ENCODE results near the gene ARHGAP26. TPM values are rescaled to one million over a fixed set of nuclear protein-coding genes. Genes with fewer than 3 reads are reported as not detected.

Gene ARHGAP26
- total RNA-seq, 1 donor from 2014 or later: 20.1 TPM

DNA sequence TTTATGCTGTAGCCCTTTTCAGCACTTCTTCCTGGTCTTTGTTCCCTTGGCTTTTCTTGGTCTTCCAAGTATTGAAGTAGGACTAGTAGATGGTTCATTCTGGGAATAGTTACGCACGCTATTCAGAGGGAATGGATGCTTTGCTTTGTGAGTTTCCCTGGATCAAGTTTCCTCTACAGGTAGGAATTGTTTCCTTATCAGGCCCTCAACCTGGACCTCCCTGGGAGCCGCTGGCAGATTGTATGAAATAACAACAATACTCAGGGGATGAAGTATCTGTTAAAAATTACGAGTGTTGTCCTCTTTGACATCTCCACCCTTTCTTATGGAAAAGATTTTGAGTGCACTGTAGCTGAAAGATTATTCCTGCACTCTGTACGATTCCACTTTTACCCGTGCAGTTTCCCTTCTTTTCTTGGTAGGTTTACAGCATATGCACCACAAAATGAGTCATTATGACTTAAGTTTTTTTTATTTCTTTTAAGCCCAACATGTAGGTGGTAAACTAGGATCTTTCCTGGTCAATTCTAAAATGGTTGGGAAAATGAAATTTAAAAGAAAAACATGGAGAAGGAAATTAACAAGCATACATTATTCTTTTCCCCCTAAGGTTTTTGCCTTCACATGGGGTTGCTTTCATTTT, 57.9 kb downstream of the ARHGAP26 start:
- no peaks in the 10 kb centered on the region for H3K36me3 Mint-ChIP-seq (ENCODE audit: unreplicated experiment)
- H3K9me3 Mint-ChIP-seq (ENCODE audit: unreplicated experiment): peaks cover 2% of the 10 kb centered on the region
- no peak for DNase-seq
- no peaks in the 10 kb centered on the region for H3K27me3 Mint-ChIP-seq (ENCODE audit: unreplicated experiment)
- TF ChIP-seq, protein P1, sequence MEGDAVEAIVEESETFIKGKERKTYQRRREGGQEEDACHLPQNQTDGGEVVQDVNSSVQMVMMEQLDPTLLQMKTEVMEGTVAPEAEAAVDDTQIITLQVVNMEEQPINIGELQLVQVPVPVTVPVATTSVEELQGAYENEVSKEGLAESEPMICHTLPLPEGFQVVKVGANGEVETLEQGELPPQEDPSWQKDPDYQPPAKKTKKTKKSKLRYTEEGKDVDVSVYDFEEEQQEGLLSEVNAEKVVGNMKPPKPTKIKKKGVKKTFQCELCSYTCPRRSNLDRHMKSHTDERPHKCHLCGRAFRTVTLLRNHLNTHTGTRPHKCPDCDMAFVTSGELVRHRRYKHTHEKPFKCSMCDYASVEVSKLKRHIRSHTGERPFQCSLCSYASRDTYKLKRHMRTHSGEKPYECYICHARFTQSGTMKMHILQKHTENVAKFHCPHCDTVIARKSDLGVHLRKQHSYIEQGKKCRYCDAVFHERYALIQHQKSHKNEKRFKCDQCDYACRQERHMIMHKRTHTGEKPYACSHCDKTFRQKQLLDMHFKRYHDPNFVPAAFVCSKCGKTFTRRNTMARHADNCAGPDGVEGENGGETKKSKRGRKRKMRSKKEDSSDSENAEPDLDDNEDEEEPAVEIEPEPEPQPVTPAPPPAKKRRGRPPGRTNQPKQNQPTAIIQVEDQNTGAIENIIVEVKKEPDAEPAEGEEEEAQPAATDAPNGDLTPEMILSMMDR (IDR thresholded peaks at IDR 0.05; ENCODE audit: partially characterized antibody, unreplicated experiment): no peak
- H3K4me3 Mint-ChIP-seq (ENCODE audit: unreplicated experiment): no peak overlapping the region
- H3K4me1 Mint-ChIP-seq (ENCODE audit: low read depth, unreplicated experiment): peaks cover 5% of the 10 kb centered on the region
- H3K27ac Mint-ChIP-seq (ENCODE audit: unreplicated experiment): no peak overlapping the region

DNA sequence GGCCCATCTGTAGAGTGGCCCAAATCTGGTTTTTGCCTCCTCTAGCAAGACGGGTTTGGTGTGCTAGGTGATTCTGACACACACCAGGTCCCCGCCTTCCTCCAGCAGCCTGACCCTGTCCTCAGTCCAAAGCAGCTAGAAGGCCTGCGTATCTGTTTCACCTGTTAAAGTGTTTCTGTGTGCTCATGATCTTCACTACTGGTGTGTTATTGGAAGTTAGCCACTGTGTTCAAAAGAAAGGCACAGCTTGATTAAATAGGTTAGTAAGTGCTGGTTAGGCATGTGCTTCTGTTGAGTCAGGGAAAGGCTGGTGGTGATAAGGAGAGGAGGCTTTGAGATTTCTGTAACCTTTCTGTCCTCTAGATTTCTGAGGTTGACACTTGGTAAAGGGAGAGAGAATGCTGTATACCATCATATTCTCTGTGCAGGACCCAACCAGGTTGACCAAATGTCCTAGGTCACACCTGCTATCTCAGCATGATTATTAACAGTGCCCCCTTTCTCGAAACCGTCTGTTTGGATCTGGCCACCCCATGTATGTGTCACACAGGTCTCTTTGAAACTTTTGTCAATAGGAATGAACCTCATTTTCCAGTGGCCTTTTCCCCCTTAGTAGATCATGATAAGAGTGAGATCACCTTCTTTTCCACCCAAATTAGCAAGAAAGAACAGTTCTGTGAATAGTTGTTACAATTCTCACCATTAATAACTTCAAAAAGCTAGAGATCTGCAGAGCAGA, 58.8 kb downstream of the ARHGAP26 start:
- Mint-ChIP-seq H3K9me3 (ENCODE audit: unreplicated experiment) (peaks cover 2% of the 10 kb centered on the region), H3K4me3 (ENCODE audit: unreplicated experiment) (no peak overlapping the region), H3K4me1 (ENCODE audit: low read depth, unreplicated experiment) (peaks cover 2% of the 10 kb centered on the region), H3K36me3 (ENCODE audit: unreplicated experiment) (no peaks in the 10 kb centered on the region), H3K27ac (ENCODE audit: unreplicated experiment) (no peak overlapping the region), H3K27me3 (ENCODE audit: unreplicated experiment) (no peaks in the 10 kb centered on the region)
- DNase-seq: no peak
- TF ChIP-seq, protein P1 (IDR thresholded peaks at IDR 0.05; ENCODE audit: partially characterized antibody, unreplicated experiment): no peak

DNA sequence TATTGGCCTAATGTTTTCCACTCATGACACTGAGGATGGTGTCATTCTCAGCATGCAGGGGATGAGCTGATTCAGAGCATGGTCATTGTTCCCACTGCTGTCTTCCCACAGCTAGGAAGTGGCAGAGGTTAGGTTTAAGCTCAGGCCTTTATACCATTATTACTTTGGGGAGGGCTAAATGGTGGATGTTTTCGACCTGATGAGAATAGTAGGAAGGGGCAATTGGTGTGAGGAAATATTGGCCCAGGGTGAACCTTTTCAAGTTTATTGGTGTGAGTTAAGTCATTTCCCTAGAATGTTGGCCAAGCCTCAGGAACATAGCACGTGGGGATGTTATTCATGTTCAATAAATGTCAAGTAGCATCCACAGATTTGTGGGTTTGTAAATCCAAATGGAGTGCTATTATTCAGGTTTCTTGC, 59.6 kb downstream of the ARHGAP26 start:
- Mint-ChIP-seq H3K9me3 (ENCODE audit: unreplicated experiment) (peaks cover 2% of the 10 kb centered on the region), H3K36me3 (ENCODE audit: unreplicated experiment) (no peaks in the 10 kb centered on the region), H3K27ac (ENCODE audit: unreplicated experiment) (no peak overlapping the region), H3K27me3 (ENCODE audit: unreplicated experiment) (no peaks in the 10 kb centered on the region), H3K4me1 (ENCODE audit: low read depth, unreplicated experiment) (peaks cover 2% of the 10 kb centered on the region), H3K4me3 (ENCODE audit: unreplicated experiment) (no peak overlapping the region)
- TF ChIP-seq, protein P1 (IDR thresholded peaks at IDR 0.05; ENCODE audit: partially characterized antibody, unreplicated experiment): no peak
- no peak for DNase-seq

DNA sequence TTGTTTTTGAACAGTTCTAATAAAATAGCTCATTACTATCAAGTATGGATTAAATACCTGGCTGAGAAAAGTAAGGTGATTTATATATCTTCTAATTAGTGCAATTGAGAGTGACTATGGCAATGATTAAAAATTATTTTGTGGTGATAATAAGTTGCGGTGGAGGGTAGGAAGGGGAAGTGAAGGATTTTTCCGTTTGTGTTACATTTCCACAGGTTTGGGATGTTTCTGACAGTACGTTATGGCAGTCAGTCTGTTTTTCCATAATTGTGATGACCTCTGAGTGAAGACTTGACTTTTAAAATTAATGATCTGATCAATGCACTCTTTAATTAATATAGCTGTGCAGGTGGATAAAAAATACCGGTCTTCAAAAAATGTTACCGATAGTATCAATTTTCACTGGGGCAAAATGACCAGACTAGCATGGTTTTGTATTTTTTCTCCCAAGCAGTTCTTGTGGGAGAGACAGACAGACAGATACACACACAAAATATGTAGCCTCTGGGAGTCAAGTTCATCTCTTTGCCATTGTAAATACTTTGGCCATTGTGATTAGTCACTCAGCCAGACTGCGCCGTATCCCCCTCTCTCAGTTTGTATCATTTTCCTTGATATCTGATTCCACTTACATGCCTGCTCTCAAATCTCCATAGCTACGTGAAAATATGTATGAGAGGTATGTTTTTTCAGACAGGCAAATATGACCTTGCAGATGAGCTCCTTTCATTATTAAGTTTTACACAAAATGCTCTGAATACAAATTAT, 60.2 kb downstream of the ARHGAP26 start:
- peaks cover 2% of the 10 kb centered on the region for H3K9me3 Mint-ChIP-seq (ENCODE audit: unreplicated experiment)
- H3K27me3 Mint-ChIP-seq (ENCODE audit: unreplicated experiment): no peaks in the 10 kb centered on the region

More for the DNA sequence above, 60.2 kb downstream of the ARHGAP26 start:
- Mint-ChIP-seq H3K4me1 (ENCODE audit: low read depth, unreplicated experiment) (peaks cover 2% of the 10 kb centered on the region), H3K4me3 (ENCODE audit: unreplicated experiment) (no peak overlapping the region), H3K36me3 (ENCODE audit: unreplicated experiment) (no peaks in the 10 kb centered on the region), H3K27ac (ENCODE audit: unreplicated experiment) (no peak overlapping the region)
- TF ChIP-seq, protein P1 (IDR thresholded peaks at IDR 0.05; ENCODE audit: partially characterized antibody, unreplicated experiment): no peak
- DNase-seq: no peak

Measured in glutamatergic neuron (in vitro differentiated cells).